PC-9 (cell line): ENCODE measurements around the gene CCDC134. TPM values are rescaled to one million over a fixed set of nuclear protein-coding genes. Genes with fewer than 3 reads are reported as not detected.
"Not testable (repeated sequence)": the region's sequence is repeated elsewhere in the genome, so short reads cannot be mapped to it uniquely, and the experiment has no call there.

Source experiments
- BruUV-seq: library from RNA; stranded (reverse); fragments of 400-500 nt; replicated peaks from 2 replicates; lab custom pipeline; 2021; lab: Mats Ljungman, UMichigan
- CTCF ChIA-PET: fragments of 300-600 bp; sonication (Branson Sonifier 250); formaldehyde crosslinking; loops from one replicate; lab custom pipeline; 2022; ENCODE audit warnings: antibody characterized with exemption; lab: Charles Lee
- POLR2A ChIA-PET: fragments of 300-600 bp; sonication (Branson Sonifier 250); formaldehyde crosslinking; loops from one replicate; lab custom pipeline; 2022; ENCODE audit warnings: antibody characterized with exemption; ENCODE audit not compliant: unreplicated experiment; lab: Charles Lee
- DNase-seq, 2 experiments: peaks; one replicate each; pipeline versions ENCODE4 v3.0.0 to v3.0.0-alpha.2; 2015 to 2022; ENCODE audit warnings: mixed read lengths in 1 of 2
- H2AFZ ChIP-seq: fragments of 200-600 bp; sonication (generic); 2 replicates; pipeline ENCODE4 v1.8.1; 2017; ENCODE audit warnings: antibody characterized with exemption
- H3F3A ChIP-seq: fragments of 200-600 bp; sonication (generic); 2 replicates; pipeline ENCODE4 v1.8.1; 2017; ENCODE audit warnings: antibody characterized with exemption, mild to moderate bottlenecking, low read depth; ENCODE audit not compliant: insufficient read depth
- H3K27ac ChIP-seq: fragments of 200-600 bp; sonication (generic); 2 replicates; pipeline ENCODE4 v1.6.1; 2016; ENCODE audit warnings: mixed run types
- H3K27me3 ChIP-seq: fragments of 200-600 bp; sonication (generic); 2 replicates; pipeline ENCODE4 v1.6.1; 2016; ENCODE audit warnings: low read depth, mixed run types; ENCODE audit not compliant: insufficient read depth
- H3K36me3 ChIP-seq: fragments of 200-600 bp; sonication (generic); 2 replicates; pipeline ENCODE4 v1.6.1; 2016; ENCODE audit warnings: low read depth, mixed run types
- H3K4me1 ChIP-seq: fragments of 200-600 bp; sonication (generic); replicated peaks from 2 replicates; pipeline ENCODE4 v1.6.1; 2016; ENCODE audit warnings: mixed run types; ENCODE audit not compliant: insufficient read depth
- H3K4me2 ChIP-seq: fragments of 200-600 bp; sonication (generic); 2 replicates; pipeline ENCODE4 v1.6.1; 2017; ENCODE audit warnings: mixed run types
- H3K4me3 ChIP-seq: fragments of 200-600 bp; sonication (generic); 2 replicates; pipeline ENCODE4 v1.6.1; 2016; ENCODE audit warnings: mixed run types
- H3K79me2 ChIP-seq: fragments of 200-600 bp; sonication (generic); 2 replicates; pipeline ENCODE4 v1.6.1; 2017; ENCODE audit warnings: low read depth, mixed run types
- H3K9me2 ChIP-seq: fragments of 200-600 bp; sonication (generic); 2 replicates; pipeline ENCODE4 v1.8.1; 2017; ENCODE audit warnings: mild to moderate bottlenecking; ENCODE audit not compliant: insufficient read depth
- H3K9me3 ChIP-seq: fragments of 200-600 bp; sonication (generic); 2 replicates; pipeline ENCODE4 v1.8.1; 2016; ENCODE audit warnings: low read depth; ENCODE audit not compliant: insufficient read depth
- H4K20me1 ChIP-seq: fragments of 200-600 bp; sonication (generic); 2 replicates; pipeline ENCODE4 v1.8.1; 2017; ENCODE audit not compliant: insufficient read depth
- EZH2 ChIP-seq: fragments of 200-600 bp; sonication (generic); IDR thresholded peaks from 2 replicates; pipeline ENCODE4 v1.8.0; 2017; ENCODE audit warnings: antibody characterized with exemption, low read depth
- intact Hi-C: fragments of 100-400 bp; cut with micrococcal nuclease; formaldehyde crosslinking; loops from one replicate; pipeline ENCODE4 v1.10.0; 2022; ENCODE audit not compliant: unreplicated experiment
- total RNA-seq: library from RNA; stranded (reverse); gene quantifications from 2 replicates; pipeline ENCODE4 v1.2.3, GENCODE V29; 2021
- TF ChIP-seq, protein P1 (sequence below): fragments of 200-600 bp; sonication (generic); conservative IDR thresholded peaks from 2 replicates; pipeline ENCODE4 v1.6.1; 2017; ENCODE audit warnings: mixed run types, antibody characterized with exemption, mild to moderate bottlenecking, moderate library complexity

The CCDC134 gene
- total RNA-seq, 1 experiment from 2014 or later = 29.0 TPM

DNA sequence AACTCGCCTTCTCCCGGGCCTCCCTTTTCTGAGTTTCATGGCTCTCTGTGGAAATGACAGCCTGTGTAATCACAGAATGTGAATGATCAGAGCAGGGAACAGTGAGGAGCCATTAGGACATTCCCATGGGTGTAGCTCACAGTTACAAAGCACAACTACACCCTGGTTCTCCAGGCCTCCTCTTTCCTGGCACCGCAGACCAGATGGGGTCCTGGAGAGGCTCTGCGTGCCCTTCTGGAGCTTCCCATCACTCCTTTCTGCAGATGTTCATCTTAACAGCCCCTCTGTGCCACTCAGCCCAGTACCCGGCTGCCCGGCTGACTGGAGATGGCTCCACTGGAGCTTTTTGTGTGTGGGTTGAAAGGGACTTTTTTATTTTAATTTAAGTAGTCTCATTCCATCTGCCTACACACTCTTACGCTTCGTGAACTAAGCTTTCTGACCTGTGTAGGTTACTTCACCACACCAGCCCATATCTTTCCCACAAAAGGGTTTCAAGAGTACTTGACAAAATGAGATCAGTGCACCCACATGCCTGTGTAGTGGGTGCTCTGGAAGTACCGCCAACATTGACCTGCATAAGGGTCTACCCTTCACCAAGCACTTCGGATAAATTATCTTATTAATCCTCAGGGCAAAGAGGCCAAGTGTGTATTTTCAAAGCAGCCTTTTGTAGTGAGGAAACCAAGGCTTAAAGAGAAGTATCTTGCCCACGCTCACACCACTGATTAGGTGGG is 62.2 kb downstream of the CCDC134 start:
- BruUV-seq = no TSS peak
- Histone ChIP-seq H3K9me3 (no peaks in the 10 kb centered on the region), H3F3A (peaks cover 36% of the 10 kb centered on the region; the same call in 1 of the 2 replicates), H3K4me3 (no peak overlapping the region), H3K4me2 (no peak overlapping the region), H3K79me2 (peaks cover 83% of the 10 kb centered on the region), H3K36me3 (0 out of 2 replicates have a peak, but pooled peaks cover 9% of the 10 kb centered on the region), H4K20me1 (peaks cover 77% of the 10 kb centered on the region), H3K9me2 (no peaks in the 10 kb centered on the region), H3K4me1 (peaks cover 32% of the 10 kb centered on the region), H2AFZ (no peak overlapping the region), H3K27me3 (no peaks in the 10 kb centered on the region), H3K27ac (peak overlapping the region; percentile 35)
- POLR2A ChIA-PET = interaction anchor here (0.7 kb wide), 1 partner anchor 1717 kb away, joined by 3 read pairs; no protein-coding TSS in a partner anchor
- CTCF ChIA-PET = no interaction called here
- no peak for TF ChIP-seq EZH2
- TF ChIP-seq, protein P1, sequence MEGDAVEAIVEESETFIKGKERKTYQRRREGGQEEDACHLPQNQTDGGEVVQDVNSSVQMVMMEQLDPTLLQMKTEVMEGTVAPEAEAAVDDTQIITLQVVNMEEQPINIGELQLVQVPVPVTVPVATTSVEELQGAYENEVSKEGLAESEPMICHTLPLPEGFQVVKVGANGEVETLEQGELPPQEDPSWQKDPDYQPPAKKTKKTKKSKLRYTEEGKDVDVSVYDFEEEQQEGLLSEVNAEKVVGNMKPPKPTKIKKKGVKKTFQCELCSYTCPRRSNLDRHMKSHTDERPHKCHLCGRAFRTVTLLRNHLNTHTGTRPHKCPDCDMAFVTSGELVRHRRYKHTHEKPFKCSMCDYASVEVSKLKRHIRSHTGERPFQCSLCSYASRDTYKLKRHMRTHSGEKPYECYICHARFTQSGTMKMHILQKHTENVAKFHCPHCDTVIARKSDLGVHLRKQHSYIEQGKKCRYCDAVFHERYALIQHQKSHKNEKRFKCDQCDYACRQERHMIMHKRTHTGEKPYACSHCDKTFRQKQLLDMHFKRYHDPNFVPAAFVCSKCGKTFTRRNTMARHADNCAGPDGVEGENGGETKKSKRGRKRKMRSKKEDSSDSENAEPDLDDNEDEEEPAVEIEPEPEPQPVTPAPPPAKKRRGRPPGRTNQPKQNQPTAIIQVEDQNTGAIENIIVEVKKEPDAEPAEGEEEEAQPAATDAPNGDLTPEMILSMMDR = no peak
- intact Hi-C loops = no loop called here
- peak in 1 of 2 experiments; percentile 6 for DNase-seq

DNA sequence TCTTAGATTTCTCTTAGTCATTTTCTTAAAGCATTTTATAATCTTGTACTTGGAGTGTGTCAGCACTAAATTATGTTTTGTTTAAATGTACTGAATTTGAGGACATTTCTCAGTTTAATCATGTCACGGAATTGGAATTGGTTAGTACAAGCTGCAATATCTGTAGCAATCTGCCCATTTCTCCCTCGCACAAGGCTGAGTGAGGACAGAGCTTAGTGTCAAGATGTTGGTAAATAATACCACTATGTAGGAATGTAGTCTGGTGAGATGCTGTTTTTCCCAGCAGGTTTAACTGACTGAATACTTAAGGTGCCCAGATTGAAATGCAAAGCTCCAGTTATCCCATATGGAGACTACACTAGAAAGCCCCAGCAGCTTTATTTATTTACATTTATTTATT is 63.0 kb downstream of the CCDC134 start:
- H3K27ac ChIP-seq = peak overlapping the region; percentile 35; the same call in 1 of the 2 replicates
- peaks cover 28% of the 10 kb centered on the region; the same call in 1 of the 2 replicates for H3F3A ChIP-seq
- peak in 1 of 2 experiments; percentile 57 for DNase-seq
- H3K9me3 ChIP-seq = no peaks in the 10 kb centered on the region
- H3K36me3 ChIP-seq = 0 out of 2 replicates have a peak, but pooled peaks cover 12% of the 10 kb centered on the region
- peaks cover 78% of the 10 kb centered on the region for H3K79me2 ChIP-seq
- peaks cover 76% of the 10 kb centered on the region for H4K20me1 ChIP-seq
- H2AFZ ChIP-seq = no peak overlapping the region
- H3K27me3 ChIP-seq = no peaks in the 10 kb centered on the region
- H3K4me3 ChIP-seq = no peak overlapping the region
- peaks cover 27% of the 10 kb centered on the region for H3K4me1 ChIP-seq
- TF ChIP-seq EZH2 = no peak
- TF ChIP-seq, protein P1 = no peak
- ChIA-PET CTCF (no interaction called here), POLR2A (no interaction called here)
- BruUV-seq = no TSS peak
- intact Hi-C loops = no loop called here
- 0 out of 2 replicates have a peak overlapping the region, but pooled peaks have one; percentile 1 for H3K4me2 ChIP-seq
- no peaks in the 10 kb centered on the region for H3K9me2 ChIP-seq

DNA sequence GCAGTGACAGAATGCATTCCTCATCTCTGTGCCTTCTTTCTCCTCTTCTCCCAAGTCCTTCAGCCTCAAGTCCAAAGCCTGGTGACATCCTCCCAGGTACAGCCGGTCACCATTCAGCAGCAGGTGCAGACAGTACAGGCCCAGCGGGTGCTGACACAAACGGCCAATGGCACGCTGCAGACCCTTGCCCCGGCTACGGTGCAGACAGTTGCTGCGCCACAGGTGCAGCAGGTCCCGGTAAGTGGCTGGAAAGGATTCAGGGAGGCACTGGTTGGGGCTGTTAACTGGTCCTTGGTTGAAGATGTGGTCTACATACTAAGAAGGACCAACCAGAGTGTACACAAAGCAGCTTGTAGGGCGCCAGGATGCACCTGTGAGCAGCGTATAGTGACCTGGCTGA is 68.1 kb downstream of the CCDC134 start:
- no peaks in the 10 kb centered on the region for H3K9me2 ChIP-seq
- H3K27ac ChIP-seq = no peak overlapping the region
- peaks cover 43% of the 10 kb centered on the region for H3K36me3 ChIP-seq
- ChIA-PET POLR2A (no interaction called here), CTCF (no interaction called here)
- peaks cover 36% of the 10 kb centered on the region for H4K20me1 ChIP-seq
- TF ChIP-seq, protein P1 = no peak
- TF ChIP-seq EZH2 = no peak
- H3K4me2 ChIP-seq = no peak overlapping the region
- BruUV-seq = no TSS peak
- peak in 1 of 2 experiments; percentile 27 for DNase-seq
- intact Hi-C loops = no loop called here
- H3K9me3 ChIP-seq = no peaks in the 10 kb centered on the region
- peaks cover under 1% of the 10 kb centered on the region for H3K4me1 ChIP-seq
- H3K79me2 ChIP-seq = peaks cover 32% of the 10 kb centered on the region
- H3K27me3 ChIP-seq = no peaks in the 10 kb centered on the region
- peaks cover 9% of the 10 kb centered on the region; the same call in 1 of the 2 replicates for H3F3A ChIP-seq
- H2AFZ ChIP-seq = no peak overlapping the region
- H3K4me3 ChIP-seq = no peak overlapping the region

DNA sequence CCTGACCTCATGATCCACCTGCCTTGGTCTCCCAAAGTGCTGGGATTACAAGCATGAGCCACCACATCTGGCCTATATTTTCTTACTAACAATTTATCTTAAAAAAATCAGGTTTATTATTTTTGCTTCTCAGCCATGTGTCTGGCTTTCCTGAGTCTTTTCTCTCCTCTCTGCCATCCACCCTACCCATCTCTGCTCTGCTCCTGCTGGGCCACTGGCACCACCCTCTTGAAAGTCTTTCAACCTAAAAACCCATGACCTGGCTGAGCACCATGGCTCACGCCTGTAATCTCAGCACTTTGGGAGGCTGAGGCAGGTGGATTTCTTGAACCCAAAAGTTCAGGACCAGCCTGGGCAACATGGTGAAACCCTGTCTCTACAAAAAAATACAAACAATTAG is 69.6 kb downstream of the CCDC134 start:
- intact Hi-C loops, H3K4me1 ChIP-seq, H3K9me2 ChIP-seq, BruUV-seq, H2AFZ ChIP-seq, H3K27ac ChIP-seq, H3K27me3 ChIP-seq, CTCF ChIA-PET, H3K4me2 ChIP-seq, H3F3A ChIP-seq, DNase-seq, H3K4me3 ChIP-seq, H3K9me3 ChIP-seq, POLR2A ChIA-PET: not testable (repeated sequence)
- H3K36me3 ChIP-seq = peaks cover 47% of the 10 kb centered on the region
- H4K20me1 ChIP-seq = peaks cover 28% of the 10 kb centered on the region
- peaks cover 23% of the 10 kb centered on the region for H3K79me2 ChIP-seq
